CD14-positive monocyte (primary cell): ENCODE results near the gene SGCA. TPM values are rescaled to one million over a fixed set of nuclear protein-coding genes. Genes with fewer than 3 reads are reported as not detected.
A peak's percentile ranks its signal among the peaks of the same experiment; 100 is the strongest.

Experiments
- DNase-seq, 3 donors: peaks; one replicate each; pipeline ENCODE4 v3.0.0-alpha.2; 2011 to 2022
- H2AFZ ChIP-seq: 2 replicates; pipeline ENCODE4 v1.6.0; 2012; ENCODE audit warnings: mild to moderate bottlenecking, low read depth, low read length, inconsistent platforms; ENCODE audit not compliant: insufficient read depth, poor library complexity, severe bottlenecking
- H3K27ac ChIP-seq, 2 donors: 1 replicate in 1 of 2; 2 replicates in 1 of 2; pipeline ENCODE4 v1.5.1; 2012 to 2013; ENCODE audit warnings: low read length in 2 of 2, control low read depth in 1 of 2, inconsistent platforms in 1 of 2, low read depth in 1 of 2, mild to moderate bottlenecking in 1 of 2
- H3K27me3 ChIP-seq, 2 donors: one replicate each; pipeline versions ENCODE4 v1.6.0 to v1.6.1; 2011 to 2013; ENCODE audit warnings: low read length in 2 of 2; ENCODE audit not compliant: control insufficient read depth in 2 of 2, insufficient read depth in 2 of 2
- H3K36me3 ChIP-seq, 2 donors: replicated peaks in 1 of 2; 1 replicate in 1 of 2; 2 replicates in 1 of 2; pipeline versions ENCODE4 v1.5.1 to v1.6.1; 2012 to 2013; ENCODE audit warnings: low read length in 2 of 2, control low read depth in 1 of 2, inconsistent platforms in 1 of 2, mild to moderate bottlenecking in 1 of 2; ENCODE audit not compliant: insufficient read depth in 2 of 2, control insufficient read depth in 1 of 2
- H3K4me1 ChIP-seq, 2 donors: 1 replicate in 1 of 2; 2 replicates in 1 of 2; pipeline versions ENCODE4 v1.5.1 to v1.6.1; 2012 to 2013; ENCODE audit warnings: low read length in 2 of 2, control low read depth in 1 of 2, inconsistent platforms in 1 of 2, mild to moderate bottlenecking in 1 of 2, moderate library complexity in 1 of 2; ENCODE audit not compliant: insufficient read depth in 2 of 2, control insufficient read depth in 1 of 2
- H3K4me2 ChIP-seq: replicated peaks from 2 replicates; pipeline ENCODE3; 2012; ENCODE audit warnings: low read length, moderate library complexity, mild to moderate bottlenecking; ENCODE audit not compliant: poor library complexity, severe bottlenecking; ENCODE audit errors: extremely low read depth
- H3K4me3 ChIP-seq, 3 experiments: fragments of 200-600 bp in 1 of 3; sonication (generic) in 1 of 3; replicated peaks in 1 of 3; 1 replicate in 2 of 3; 2 replicates in 1 of 3; pipeline ENCODE4 v1.5.1; 2011 to 2013; ENCODE audit warnings: low read length in 3 of 3, mild to moderate bottlenecking in 3 of 3, control low read depth in 2 of 3, low read depth in 2 of 3, inconsistent platforms in 1 of 3, moderate library complexity in 1 of 3
- H3K79me2 ChIP-seq: 2 replicates; pipeline ENCODE4 v1.6.0; 2012; ENCODE audit warnings: mild to moderate bottlenecking, control low read depth, inconsistent platforms, low read length, moderate library complexity; ENCODE audit not compliant: insufficient read depth
- H3K9ac ChIP-seq: 2 replicates; pipeline ENCODE4 v1.6.0; 2017; ENCODE audit warnings: low read length, mild to moderate bottlenecking; ENCODE audit not compliant: insufficient read depth, poor library complexity, severe bottlenecking
- H3K9me3 ChIP-seq, 2 donors: replicated peaks in 1 of 2; 1 replicate in 1 of 2; 2 replicates in 1 of 2; pipeline versions ENCODE4 v1.5.1 to v1.6.1; 2012 to 2013; ENCODE audit warnings: low read length in 2 of 2, control low read depth in 1 of 2; ENCODE audit not compliant: control insufficient read depth in 1 of 2, insufficient read depth in 1 of 2
- H4K20me1 ChIP-seq: 2 replicates; pipeline ENCODE4 v1.6.0; 2012; ENCODE audit warnings: mild to moderate bottlenecking, low read length, control low read depth, moderate library complexity; ENCODE audit not compliant: insufficient read depth
- H3K27ac Mint-ChIP-seq, 7 donors: one replicate each; pipeline ENCODE4 v1.8.0; 2020; ENCODE audit warnings: mild to moderate bottlenecking in 7 of 7, mixed read lengths in 7 of 7, moderate library complexity in 6 of 7, inconsistent platforms in 2 of 7
- H3K27me3 Mint-ChIP-seq, 3 donors: one replicate each; pipeline ENCODE4 v1.8.0; 2021 to 2022; ENCODE audit warnings: low read depth in 3 of 3, mild to moderate bottlenecking in 3 of 3, mixed read lengths in 3 of 3, moderate library complexity in 3 of 3, inconsistent platforms in 1 of 3
- H3K36me3 Mint-ChIP-seq, 2 donors: one replicate each; pipeline ENCODE4 v1.8.0; 2020; ENCODE audit warnings: mixed read lengths in 2 of 2, inconsistent platforms in 1 of 2, mild to moderate bottlenecking in 1 of 2
- H3K4me1 Mint-ChIP-seq: one replicate; pipeline ENCODE4 v1.8.0; 2020; ENCODE audit warnings: mild to moderate bottlenecking, mixed read lengths
- H3K4me3 Mint-ChIP-seq, 2 donors: one replicate each; pipeline ENCODE4 v1.8.0; 2020; ENCODE audit warnings: mild to moderate bottlenecking in 2 of 2, mixed read lengths in 2 of 2, moderate library complexity in 1 of 2
- H3K9me3 Mint-ChIP-seq, 7 donors: one replicate each; pipeline ENCODE4 v1.8.0; 2020 to 2022; ENCODE audit warnings: mixed read lengths in 7 of 7, mild to moderate bottlenecking in 6 of 7, moderate library complexity in 6 of 7, inconsistent platforms in 2 of 7
- WGBS: methylation state at CpG from one replicate; pipeline ENCODE4 v1.1.5; 2013; ENCODE audit warnings: missing lambda C conversion rate; ENCODE audit not compliant: insufficient coverage; 5-methylcytosine and 5-hydroxymethylcytosine counted together
- intact Hi-C, 2 donors: fragments of 100-400 bp; cut with micrococcal nuclease; formaldehyde crosslinking; loops; one replicate each; pipeline versions ENCODE4 v1.15.0 to v1.15.1; 2023
- polyA plus RNA-seq, 3 donors: library from polyadenylated mRNA; depleted of rRNA in 1 of 3; unstranded in 2 of 3; stranded (reverse) in 1 of 3; fragments of 300-500 nt in 2 of 3; fragments of >200 nt in 1 of 3; fragmentation: Illumina TruSeq in 2 of 3; gene quantifications; 1 replicate in 2 of 3; 2 replicates in 1 of 3; pipeline ENCODE4 v1.2.3, GENCODE V29; 2012 to 2021
- TF ChIP-seq, protein P1 (sequence below): fragments of 200-600 bp; IDR thresholded peaks from one replicate; pipeline ENCODE4 v1.8.0; 2022; ENCODE audit warnings: antibody characterized with exemption, mild to moderate bottlenecking

The SGCA gene
- polyA plus RNA-seq, 3 donors, result 0.27 to 0.89 (median 0.53) TPM

DNA sequence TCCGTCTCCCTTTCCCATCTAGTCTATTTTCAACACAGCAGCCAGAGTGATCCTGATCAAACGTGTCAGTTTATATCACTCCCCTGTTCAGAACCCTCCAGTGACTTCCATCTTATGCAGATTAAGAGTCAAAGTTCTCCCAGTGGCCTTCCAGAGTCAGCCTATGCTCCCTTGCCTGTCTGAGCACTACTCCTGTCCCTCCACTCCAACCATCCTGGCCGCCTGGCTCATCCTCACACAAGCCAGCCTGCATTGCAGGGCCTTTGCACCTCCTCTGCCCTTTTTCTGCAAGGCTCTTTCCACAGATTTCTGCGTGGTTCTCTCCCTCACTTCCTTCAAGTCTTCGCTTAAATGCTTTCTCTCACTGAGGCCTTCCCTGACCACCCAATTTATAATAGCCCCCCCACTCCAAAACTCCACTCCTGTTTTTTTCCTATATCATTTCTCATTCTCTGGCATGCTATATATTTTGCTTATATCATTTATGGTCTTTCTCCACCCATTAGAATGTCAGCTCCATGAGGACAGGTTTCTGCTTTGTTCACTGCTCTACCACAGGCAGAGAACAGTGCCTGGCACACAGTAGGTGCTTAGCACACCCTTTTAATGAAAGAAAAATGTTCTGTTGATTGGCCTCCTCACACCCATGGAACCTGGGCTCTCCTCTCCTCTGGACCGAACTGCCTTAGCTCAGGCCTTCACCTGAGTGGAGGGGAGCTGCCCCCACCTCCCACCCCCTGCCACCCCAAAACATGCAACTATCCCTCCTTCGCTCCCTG, 45.1 kb upstream of the SGCA start:
- Histone ChIP-seq H3K27me3 (peaks cover 37 to 70% of the 10 kb centered on the region in 2 donors), H3K9me3 (no peaks in the 10 kb centered on the region), H2AFZ (no peak overlapping the region), H3K4me1 (peaks cover 4 to 9% of the 10 kb centered on the region in 2 donors), H3K79me2 (no peaks in the 10 kb centered on the region), H3K9ac (no peak overlapping the region), H3K27ac (no peak overlapping the region), H4K20me1 (no peaks in the 10 kb centered on the region), H3K36me3 (no peaks in the 10 kb centered on the region), H3K4me3 (no peak overlapping the region), H3K4me2 (no peak overlapping the region)
- Mint-ChIP-seq H3K4me1 (peaks cover 10% of the 10 kb centered on the region), H3K9me3 (peaks cover 0 to 12% (median 5%) of the 10 kb centered on the region in 7 donors), H3K27me3 (peaks cover 84 to 88% (median 84%) of the 10 kb centered on the region in 3 donors), H3K36me3 (peaks cover 2 to 3% of the 10 kb centered on the region in 2 donors), H3K27ac (no peak overlapping the region), H3K4me3 (no peak overlapping the region)
- TF ChIP-seq, protein P1, sequence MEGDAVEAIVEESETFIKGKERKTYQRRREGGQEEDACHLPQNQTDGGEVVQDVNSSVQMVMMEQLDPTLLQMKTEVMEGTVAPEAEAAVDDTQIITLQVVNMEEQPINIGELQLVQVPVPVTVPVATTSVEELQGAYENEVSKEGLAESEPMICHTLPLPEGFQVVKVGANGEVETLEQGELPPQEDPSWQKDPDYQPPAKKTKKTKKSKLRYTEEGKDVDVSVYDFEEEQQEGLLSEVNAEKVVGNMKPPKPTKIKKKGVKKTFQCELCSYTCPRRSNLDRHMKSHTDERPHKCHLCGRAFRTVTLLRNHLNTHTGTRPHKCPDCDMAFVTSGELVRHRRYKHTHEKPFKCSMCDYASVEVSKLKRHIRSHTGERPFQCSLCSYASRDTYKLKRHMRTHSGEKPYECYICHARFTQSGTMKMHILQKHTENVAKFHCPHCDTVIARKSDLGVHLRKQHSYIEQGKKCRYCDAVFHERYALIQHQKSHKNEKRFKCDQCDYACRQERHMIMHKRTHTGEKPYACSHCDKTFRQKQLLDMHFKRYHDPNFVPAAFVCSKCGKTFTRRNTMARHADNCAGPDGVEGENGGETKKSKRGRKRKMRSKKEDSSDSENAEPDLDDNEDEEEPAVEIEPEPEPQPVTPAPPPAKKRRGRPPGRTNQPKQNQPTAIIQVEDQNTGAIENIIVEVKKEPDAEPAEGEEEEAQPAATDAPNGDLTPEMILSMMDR, result no peak
- no peak for DNase-seq
- 86% methylated on average over 4 of the region's 7 CpGs for WGBS
- intact Hi-C loops, result no loop called here

- Mint-ChIP-seq H3K4me1 (peaks cover 12% of the 10 kb centered on the region), H3K4me3 (no peak overlapping the region), H3K27me3 (peaks cover 83 to 87% (median 84%) of the 10 kb centered on the region in 3 donors), H3K27ac (peak overlapping the region in 1 of 7 donors; percentile 17), H3K9me3 (peaks cover 0 to 12% (median 4%) of the 10 kb centered on the region in 7 donors), H3K36me3 (no peaks in the 10 kb centered on the region)
- TF ChIP-seq, protein P1, result no peak
- Histone ChIP-seq H3K4me2 (no peak overlapping the region), H3K27ac (no peak overlapping the region), H2AFZ (no peak overlapping the region), H3K36me3 (no peaks in the 10 kb centered on the region), H4K20me1 (no peaks in the 10 kb centered on the region), H3K27me3 (peaks cover 28 to 62% of the 10 kb centered on the region in 2 donors), H3K9me3 (peaks cover 1% of the 10 kb centered on the region in 2 donors), H3K4me1 (peaks cover 7% of the 10 kb centered on the region in 2 donors), H3K79me2 (no peaks in the 10 kb centered on the region), H3K9ac (no peak overlapping the region), H3K4me3 (no peak overlapping the region)
- no peak for DNase-seq
- intact Hi-C loops, result no loop called here
- WGBS, result 93% methylated on average over 2 of the region's 3 CpGs
These were observed 42.9 kb upstream of the SGCA start for GRCh38 chr17:50122945-50123344.
